GM18861 (cell line): Measurements from ENCODE around the gene S100A7A.
"Not testable (repeated sequence)": the region's sequence is repeated elsewhere in the genome, so short reads cannot be mapped to it uniquely, and the experiment has no call there.

Experiments
- ATAC-seq: cut with Tn5 transposase; IDR thresholded peaks from one replicate; pipeline ENCODE4 v1.9.1; 2021; ENCODE audit not compliant: unreplicated experiment

Gene S100A7A

GRCh38 chr1:153422450-153423068 lies 6.2 kb downstream of the S100A7A start:
- no peak for ATAC-seq

GRCh38 chr1:153426809-153427208 lies 10.5 kb downstream of the S100A7A start:
- no peak for ATAC-seq

GRCh38 chr1:153428073-153428638 lies 11.8 kb downstream of the S100A7A start:
- no peak for ATAC-seq

GRCh38 chr1:153428791-153429190 lies 12.5 kb downstream of the S100A7A start:
- no peak for ATAC-seq

- ATAC-seq: no peak
Measured at GRCh38 chr1:153429266-153430165, 13.2 kb downstream of the S100A7A start.

GRCh38 chr1:153430166-153430553 lies 13.8 kb downstream of the S100A7A start:
- no peak for ATAC-seq

- no peak for ATAC-seq
Measured at GRCh38 chr1:153430561-153430960, 14.2 kb downstream of the S100A7A start.

- ATAC-seq: no peak
Measured at GRCh38 chr1:153431002-153431401, 14.7 kb downstream of the S100A7A start.

GRCh38 chr1:153431427-153431826 lies 15.1 kb downstream of the S100A7A start:
- no peak for ATAC-seq

- ATAC-seq: no peak
Measured at GRCh38 chr1:153431928-153432327, 15.6 kb downstream of the S100A7A start.

- no peak for ATAC-seq
Measured at GRCh38 chr1:153432874-153433681, 16.8 kb downstream of the S100A7A start.

GRCh38 chr1:153434746-153435455 lies 18.6 kb downstream of the S100A7A start:
- no peak for ATAC-seq

- no peak for ATAC-seq
Measured at GRCh38 chr1:153437236-153437635, 20.9 kb downstream of the S100A7A start.

GRCh38 chr1:153438599-153438998 lies 22.3 kb downstream of the S100A7A start:
- ATAC-seq: no peak

GRCh38 chr1:153439273-153439672 lies 23.0 kb downstream of the S100A7A start:
- ATAC-seq: no peak

GRCh38 chr1:153441238-153441755 lies 25.0 kb downstream of the S100A7A start:
- no peak for ATAC-seq

GRCh38 chr1:153443486-153443885 lies 27.2 kb downstream of the S100A7A start:
- ATAC-seq: no peak

- ATAC-seq: no peak
Measured at GRCh38 chr1:153444078-153444477, 27.8 kb downstream of the S100A7A start.

- ATAC-seq: no peak
Measured at GRCh38 chr1:153447498-153448170, 31.3 kb downstream of the S100A7A start.

GRCh38 chr1:153448851-153449250 lies 32.5 kb downstream of the S100A7A start:
- ATAC-seq: not testable (repeated sequence)
